WTC11 (cell line): ENCODE measurements around the gene SKIL. TPM values are rescaled to one million over a fixed set of nuclear protein-coding genes. Genes with fewer than 3 reads are reported as not detected.

Experiments
- ATAC-seq: fragments of 200-7000 bp; cut with Tn5 transposase; 2 replicates; pipeline ENCODE4 v1.10.0; 2021; ENCODE audit warnings: mild to moderate bottlenecking, moderate library complexity
- CTCF ChIA-PET: fragments of 300-600 bp; sonication (Branson Sonifier 250); formaldehyde crosslinking; loops from one replicate; lab custom pipeline; 2021; ENCODE audit warnings: antibody characterized with exemption; lab: Charles Lee
- POLR2A ChIA-PET: fragments of 350-600 bp; sonication (Branson Sonifier 250); formaldehyde crosslinking; loops from one replicate; lab custom pipeline; 2021; ENCODE audit warnings: antibody characterized with exemption; lab: Charles Lee
- DNase-seq: peaks from one replicate; pipeline ENCODE4 v3.0.0; 2021; ENCODE audit warnings: low spot score
- H3K27ac Mint-ChIP-seq: 2 replicates; pipeline ENCODE4 v1.8.0; 2021; ENCODE audit warnings: mixed read lengths
- H3K27me3 Mint-ChIP-seq: 2 replicates; pipeline ENCODE4 v1.8.0; 2021; ENCODE audit warnings: low read depth, mild to moderate bottlenecking, moderate library complexity, mixed read lengths
- H3K36me3 Mint-ChIP-seq: 2 replicates; pipeline ENCODE4 v1.8.0; 2021; ENCODE audit warnings: mixed read lengths
- H3K4me1 Mint-ChIP-seq: 2 replicates; pipeline ENCODE4 v1.8.0; 2022; ENCODE audit warnings: mixed read lengths
- H3K4me3 Mint-ChIP-seq: 2 replicates; pipeline ENCODE4 v1.8.0; 2021; ENCODE audit warnings: mild to moderate bottlenecking, moderate library complexity, mixed read lengths
- H3K9me3 Mint-ChIP-seq: 2 replicates; pipeline ENCODE4 v1.8.0; 2021; ENCODE audit warnings: mixed read lengths
- ESRRA ChIP-seq: sonication (generic); formaldehyde crosslinking; IDR thresholded peaks from 2 replicates; pipeline ENCODE4 v1.8.1; 2022; ENCODE audit warnings: mild to moderate bottlenecking, missing genetic modification reagents, borderline replicate concordance
- HMGA2 ChIP-seq: fragments of 250-450 bp; sonication (Bioruptor Pico); IDR thresholded peaks from 2 replicates; pipeline ENCODE4 v1.4.0; 2021; ENCODE audit warnings: mild to moderate bottlenecking, moderate library complexity
- TCF7 ChIP-seq: sonication (generic); formaldehyde crosslinking; IDR thresholded peaks from 2 replicates; pipeline ENCODE4 v1.8.0; 2022; ENCODE audit warnings: mild to moderate bottlenecking, low read depth, missing genetic modification reagents, moderate library complexity
- ZNF138 ChIP-seq: sonication (generic); formaldehyde crosslinking; conservative IDR thresholded peaks from 2 replicates; pipeline ENCODE4 v1.8.1; 2022; ENCODE audit warnings: mild to moderate bottlenecking, moderate library complexity, missing genetic modification reagents
- ZNF263 ChIP-seq: sonication (generic); formaldehyde crosslinking; IDR thresholded peaks from 2 replicates; pipeline ENCODE4 v1.8.1; 2022; ENCODE audit warnings: low read depth, mild to moderate bottlenecking, moderate library complexity, missing genetic modification reagents
- total RNA-seq: library from RNA; stranded (reverse); gene quantifications from 3 replicates; pipeline ENCODE4 v1.2.3, GENCODE V29; 2021
- TF ChIP-seq, protein P1 (sequence below): sonication (generic); formaldehyde crosslinking; IDR thresholded peaks from 2 replicates; pipeline ENCODE4 v1.8.0; 2022; ENCODE audit warnings: missing genetic modification reagents
- TF ChIP-seq, protein P2 (sequence below): fragments of 250-450 bp; sonication (Bioruptor Pico); IDR thresholded peaks from 2 replicates; pipeline ENCODE4 v2.1.2; 2022; ENCODE audit warnings: mild to moderate bottlenecking, moderate library complexity
- TF ChIP-seq, protein P3 (sequence below): sonication (generic); formaldehyde crosslinking; IDR thresholded peaks from 2 replicates; pipeline ENCODE4 v1.8.1; 2022; ENCODE audit warnings: mild to moderate bottlenecking, moderate library complexity, missing genetic modification reagents
- TF ChIP-seq, protein P4 (sequence below): sonication (generic); formaldehyde crosslinking; IDR thresholded peaks from 2 replicates; pipeline ENCODE4 v1.8.1; 2022; ENCODE audit warnings: low read depth, mild to moderate bottlenecking, moderate library complexity, missing genetic modification reagents, borderline replicate concordance
- TF ChIP-seq, protein P5 (sequence below): sonication (generic); formaldehyde crosslinking; IDR thresholded peaks from 2 replicates; pipeline ENCODE4 v1.8.0; 2022; ENCODE audit warnings: mild to moderate bottlenecking, missing genetic modification reagents
- TF ChIP-seq, protein P6 (sequence below): sonication (generic); formaldehyde crosslinking; IDR thresholded peaks from 2 replicates; pipeline ENCODE4 v1.8.1; 2023; ENCODE audit warnings: mild to moderate bottlenecking, missing genetic modification reagents, moderate library complexity
- TF ChIP-seq, protein P7 (sequence below): sonication (generic); formaldehyde crosslinking; conservative IDR thresholded peaks from 2 replicates; pipeline ENCODE4 v1.8.1; 2023; ENCODE audit warnings: mild to moderate bottlenecking, low read depth, missing genetic modification reagents, moderate library complexity
- TF ChIP-seq, protein P8 (sequence below): fragments of 200-600 bp; IDR thresholded peaks from 2 replicates; pipeline ENCODE4 v1.8.0; 2022; ENCODE audit warnings: antibody characterized with exemption
- TF ChIP-seq, protein P9 (sequence below): sonication (generic); formaldehyde crosslinking; IDR thresholded peaks from 2 replicates; pipeline ENCODE4 v1.8.1; 2023; ENCODE audit warnings: mild to moderate bottlenecking, missing genetic modification reagents

The SKIL gene
- total RNA-seq, 1 experiment from 2014 or later, result 181 TPM

DNA sequence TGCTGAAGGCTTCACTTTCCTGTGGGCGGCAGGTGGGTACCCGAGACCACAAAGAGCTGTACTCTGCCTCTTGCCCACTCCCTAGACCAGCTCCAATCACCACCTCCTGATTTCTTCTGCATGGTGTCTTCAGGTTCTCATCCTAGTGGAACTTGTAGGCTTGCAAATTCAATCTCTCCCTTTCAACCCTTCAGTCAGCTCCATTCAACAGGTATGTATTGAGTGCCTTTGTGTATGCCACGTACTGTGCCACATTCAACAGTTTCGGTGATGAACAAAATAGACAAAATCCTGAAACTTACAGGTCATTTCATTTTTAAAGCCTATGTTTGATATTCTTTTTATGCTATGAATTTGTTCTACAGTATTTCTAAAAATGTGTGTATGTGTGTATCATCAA, 55.8 kb downstream of the SKIL start:
- H3K36me3 Mint-ChIP-seq, result no peaks in the 10 kb centered on the region
- peaks cover 22% of the 10 kb centered on the region for H3K27me3 Mint-ChIP-seq
- no peak for DNase-seq
- H3K27ac Mint-ChIP-seq, result no peak overlapping the region
- CTCF ChIA-PET, result interaction anchor here (0.7 to 5.0 kb wide), 52 partner anchors 9 to 457 kb away, joined by 3 to 138 read pairs (median 5); partner anchors contain the start of genes RPL22L1 and SLC7A14
- H3K4me1 Mint-ChIP-seq, result peaks cover 14% of the 10 kb centered on the region
- POLR2A ChIA-PET, result no interaction called here
- H3K9me3 Mint-ChIP-seq, result no peaks in the 10 kb centered on the region
- ATAC-seq, result no peak
- H3K4me3 Mint-ChIP-seq, result no peak overlapping the region
- TF ChIP-seq, protein P1, sequence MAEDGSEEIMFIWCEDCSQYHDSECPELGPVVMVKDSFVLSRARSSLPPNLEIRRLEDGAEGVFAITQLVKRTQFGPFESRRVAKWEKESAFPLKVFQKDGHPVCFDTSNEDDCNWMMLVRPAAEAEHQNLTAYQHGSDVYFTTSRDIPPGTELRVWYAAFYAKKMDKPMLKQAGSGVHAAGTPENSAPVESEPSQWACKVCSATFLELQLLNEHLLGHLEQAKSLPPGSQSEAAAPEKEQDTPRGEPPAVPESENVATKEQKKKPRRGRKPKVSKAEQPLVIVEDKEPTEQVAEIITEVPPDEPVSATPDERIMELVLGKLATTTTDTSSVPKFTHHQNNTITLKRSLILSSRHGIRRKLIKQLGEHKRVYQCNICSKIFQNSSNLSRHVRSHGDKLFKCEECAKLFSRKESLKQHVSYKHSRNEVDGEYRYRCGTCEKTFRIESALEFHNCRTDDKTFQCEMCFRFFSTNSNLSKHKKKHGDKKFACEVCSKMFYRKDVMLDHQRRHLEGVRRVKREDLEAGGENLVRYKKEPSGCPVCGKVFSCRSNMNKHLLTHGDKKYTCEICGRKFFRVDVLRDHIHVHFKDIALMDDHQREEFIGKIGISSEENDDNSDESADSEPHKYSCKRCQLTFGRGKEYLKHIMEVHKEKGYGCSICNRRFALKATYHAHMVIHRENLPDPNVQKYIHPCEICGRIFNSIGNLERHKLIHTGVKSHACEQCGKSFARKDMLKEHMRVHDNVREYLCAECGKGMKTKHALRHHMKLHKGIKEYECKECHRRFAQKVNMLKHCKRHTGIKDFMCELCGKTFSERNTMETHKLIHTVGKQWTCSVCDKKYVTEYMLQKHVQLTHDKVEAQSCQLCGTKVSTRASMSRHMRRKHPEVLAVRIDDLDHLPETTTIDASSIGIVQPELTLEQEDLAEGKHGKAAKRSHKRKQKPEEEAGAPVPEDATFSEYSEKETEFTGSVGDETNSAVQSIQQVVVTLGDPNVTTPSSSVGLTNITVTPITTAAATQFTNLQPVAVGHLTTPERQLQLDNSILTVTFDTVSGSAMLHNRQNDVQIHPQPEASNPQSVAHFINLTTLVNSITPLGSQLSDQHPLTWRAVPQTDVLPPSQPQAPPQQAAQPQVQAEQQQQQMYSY, result no peak
- TF ChIP-seq, protein P2, sequence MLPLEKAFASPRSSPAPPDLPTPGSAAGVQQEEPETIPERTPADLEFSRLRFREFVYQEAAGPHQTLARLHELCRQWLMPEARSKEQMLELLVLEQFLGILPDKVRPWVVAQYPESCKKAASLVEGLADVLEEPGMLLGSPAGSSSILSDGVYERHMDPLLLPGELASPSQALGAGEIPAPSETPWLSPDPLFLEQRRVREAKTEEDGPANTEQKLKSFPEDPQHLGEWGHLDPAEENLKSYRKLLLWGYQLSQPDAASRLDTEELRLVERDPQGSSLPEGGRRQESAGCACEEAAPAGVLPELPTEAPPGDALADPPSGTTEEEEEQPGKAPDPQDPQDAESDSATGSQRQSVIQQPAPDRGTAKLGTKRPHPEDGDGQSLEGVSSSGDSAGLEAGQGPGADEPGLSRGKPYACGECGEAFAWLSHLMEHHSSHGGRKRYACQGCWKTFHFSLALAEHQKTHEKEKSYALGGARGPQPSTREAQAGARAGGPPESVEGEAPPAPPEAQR, result no peak
- TF ChIP-seq, protein P3, sequence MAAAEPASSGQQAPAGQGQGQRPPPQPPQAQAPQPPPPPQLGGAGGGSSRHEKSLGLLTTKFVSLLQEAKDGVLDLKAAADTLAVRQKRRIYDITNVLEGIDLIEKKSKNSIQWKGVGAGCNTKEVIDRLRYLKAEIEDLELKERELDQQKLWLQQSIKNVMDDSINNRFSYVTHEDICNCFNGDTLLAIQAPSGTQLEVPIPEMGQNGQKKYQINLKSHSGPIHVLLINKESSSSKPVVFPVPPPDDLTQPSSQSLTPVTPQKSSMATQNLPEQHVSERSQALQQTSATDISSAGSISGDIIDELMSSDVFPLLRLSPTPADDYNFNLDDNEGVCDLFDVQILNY (CRISPR knock-in tag), result no peak
- no peak for TF ChIP-seq ESRRA (CRISPR knock-in tag)
- TF ChIP-seq, protein P4, sequence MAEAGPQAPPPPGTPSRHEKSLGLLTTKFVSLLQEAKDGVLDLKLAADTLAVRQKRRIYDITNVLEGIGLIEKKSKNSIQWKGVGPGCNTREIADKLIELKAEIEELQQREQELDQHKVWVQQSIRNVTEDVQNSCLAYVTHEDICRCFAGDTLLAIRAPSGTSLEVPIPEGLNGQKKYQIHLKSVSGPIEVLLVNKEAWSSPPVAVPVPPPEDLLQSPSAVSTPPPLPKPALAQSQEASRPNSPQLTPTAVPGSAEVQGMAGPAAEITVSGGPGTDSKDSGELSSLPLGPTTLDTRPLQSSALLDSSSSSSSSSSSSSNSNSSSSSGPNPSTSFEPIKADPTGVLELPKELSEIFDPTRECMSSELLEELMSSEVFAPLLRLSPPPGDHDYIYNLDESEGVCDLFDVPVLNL (CRISPR knock-in tag), result no peak
- no peak for TF ChIP-seq TCF7 (CRISPR knock-in tag)
- no peak for TF ChIP-seq HMGA2 (CRISPR knock-in tag)
- no peak for TF ChIP-seq ZNF263 (CRISPR knock-in tag)
- TF ChIP-seq, protein P5, sequence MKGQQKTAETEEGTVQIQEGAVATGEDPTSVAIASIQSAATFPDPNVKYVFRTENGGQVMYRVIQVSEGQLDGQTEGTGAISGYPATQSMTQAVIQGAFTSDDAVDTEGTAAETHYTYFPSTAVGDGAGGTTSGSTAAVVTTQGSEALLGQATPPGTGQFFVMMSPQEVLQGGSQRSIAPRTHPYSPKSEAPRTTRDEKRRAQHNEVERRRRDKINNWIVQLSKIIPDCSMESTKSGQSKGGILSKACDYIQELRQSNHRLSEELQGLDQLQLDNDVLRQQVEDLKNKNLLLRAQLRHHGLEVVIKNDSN (CRISPR knock-in tag), result no peak
- TF ChIP-seq ZNF138 (CRISPR knock-in tag), result no peak
- TF ChIP-seq, protein P6, sequence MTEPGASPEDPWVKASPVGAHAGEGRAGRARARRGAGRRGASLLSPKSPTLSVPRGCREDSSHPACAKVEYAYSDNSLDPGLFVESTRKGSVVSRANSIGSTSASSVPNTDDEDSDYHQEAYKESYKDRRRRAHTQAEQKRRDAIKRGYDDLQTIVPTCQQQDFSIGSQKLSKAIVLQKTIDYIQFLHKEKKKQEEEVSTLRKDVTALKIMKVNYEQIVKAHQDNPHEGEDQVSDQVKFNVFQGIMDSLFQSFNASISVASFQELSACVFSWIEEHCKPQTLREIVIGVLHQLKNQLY (CRISPR knock-in tag), result no peak
- TF ChIP-seq, protein P7, sequence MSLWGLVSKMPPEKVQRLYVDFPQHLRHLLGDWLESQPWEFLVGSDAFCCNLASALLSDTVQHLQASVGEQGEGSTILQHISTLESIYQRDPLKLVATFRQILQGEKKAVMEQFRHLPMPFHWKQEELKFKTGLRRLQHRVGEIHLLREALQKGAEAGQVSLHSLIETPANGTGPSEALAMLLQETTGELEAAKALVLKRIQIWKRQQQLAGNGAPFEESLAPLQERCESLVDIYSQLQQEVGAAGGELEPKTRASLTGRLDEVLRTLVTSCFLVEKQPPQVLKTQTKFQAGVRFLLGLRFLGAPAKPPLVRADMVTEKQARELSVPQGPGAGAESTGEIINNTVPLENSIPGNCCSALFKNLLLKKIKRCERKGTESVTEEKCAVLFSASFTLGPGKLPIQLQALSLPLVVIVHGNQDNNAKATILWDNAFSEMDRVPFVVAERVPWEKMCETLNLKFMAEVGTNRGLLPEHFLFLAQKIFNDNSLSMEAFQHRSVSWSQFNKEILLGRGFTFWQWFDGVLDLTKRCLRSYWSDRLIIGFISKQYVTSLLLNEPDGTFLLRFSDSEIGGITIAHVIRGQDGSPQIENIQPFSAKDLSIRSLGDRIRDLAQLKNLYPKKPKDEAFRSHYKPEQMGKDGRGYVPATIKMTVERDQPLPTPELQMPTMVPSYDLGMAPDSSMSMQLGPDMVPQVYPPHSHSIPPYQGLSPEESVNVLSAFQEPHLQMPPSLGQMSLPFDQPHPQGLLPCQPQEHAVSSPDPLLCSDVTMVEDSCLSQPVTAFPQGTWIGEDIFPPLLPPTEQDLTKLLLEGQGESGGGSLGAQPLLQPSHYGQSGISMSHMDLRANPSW (CRISPR knock-in tag), result no peak

DNA sequence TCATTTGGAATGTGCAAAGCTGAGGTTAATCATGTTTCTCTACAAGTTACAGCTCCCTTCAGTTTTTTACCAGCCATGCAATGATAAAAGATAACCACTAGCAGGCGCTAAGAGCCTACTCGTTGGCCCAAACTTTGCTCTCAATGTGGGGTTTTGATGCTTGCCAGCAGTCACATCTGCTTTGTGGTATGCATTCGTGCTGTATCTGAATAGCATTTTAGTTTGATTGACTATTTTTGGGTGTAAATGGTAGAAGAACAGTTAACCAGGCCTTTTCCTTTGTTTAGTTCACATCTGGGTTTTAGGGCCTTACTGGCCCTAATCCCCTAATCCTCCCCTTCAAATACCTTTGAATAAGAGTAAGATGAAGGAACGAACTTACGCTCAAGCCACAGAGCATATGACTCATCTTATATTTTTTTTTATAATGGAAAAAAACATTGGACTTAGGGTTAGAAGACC, 56.7 kb downstream of the SKIL start:
- no peak overlapping the region for H3K27ac Mint-ChIP-seq
- ATAC-seq, result peak; percentile 42
- ChIA-PET CTCF (interaction anchor here (0.6 to 5.0 kb wide), 86 partner anchors 10 to 646 kb away, joined by 3 to 138 read pairs (median 4); partner anchors contain the start of genes ACTRT3, RPL22L1, SKIL and SLC7A14), POLR2A (no interaction called here)
- no peaks in the 10 kb centered on the region for H3K36me3 Mint-ChIP-seq
- no peaks in the 10 kb centered on the region for H3K9me3 Mint-ChIP-seq
- peaks cover 30% of the 10 kb centered on the region for H3K27me3 Mint-ChIP-seq
- no peak overlapping the region for H3K4me3 Mint-ChIP-seq
- peaks cover 15% of the 10 kb centered on the region for H3K4me1 Mint-ChIP-seq
- TF ChIP-seq, protein P8, sequence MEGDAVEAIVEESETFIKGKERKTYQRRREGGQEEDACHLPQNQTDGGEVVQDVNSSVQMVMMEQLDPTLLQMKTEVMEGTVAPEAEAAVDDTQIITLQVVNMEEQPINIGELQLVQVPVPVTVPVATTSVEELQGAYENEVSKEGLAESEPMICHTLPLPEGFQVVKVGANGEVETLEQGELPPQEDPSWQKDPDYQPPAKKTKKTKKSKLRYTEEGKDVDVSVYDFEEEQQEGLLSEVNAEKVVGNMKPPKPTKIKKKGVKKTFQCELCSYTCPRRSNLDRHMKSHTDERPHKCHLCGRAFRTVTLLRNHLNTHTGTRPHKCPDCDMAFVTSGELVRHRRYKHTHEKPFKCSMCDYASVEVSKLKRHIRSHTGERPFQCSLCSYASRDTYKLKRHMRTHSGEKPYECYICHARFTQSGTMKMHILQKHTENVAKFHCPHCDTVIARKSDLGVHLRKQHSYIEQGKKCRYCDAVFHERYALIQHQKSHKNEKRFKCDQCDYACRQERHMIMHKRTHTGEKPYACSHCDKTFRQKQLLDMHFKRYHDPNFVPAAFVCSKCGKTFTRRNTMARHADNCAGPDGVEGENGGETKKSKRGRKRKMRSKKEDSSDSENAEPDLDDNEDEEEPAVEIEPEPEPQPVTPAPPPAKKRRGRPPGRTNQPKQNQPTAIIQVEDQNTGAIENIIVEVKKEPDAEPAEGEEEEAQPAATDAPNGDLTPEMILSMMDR, result peak; percentile 87
- TF ChIP-seq, protein P9, sequence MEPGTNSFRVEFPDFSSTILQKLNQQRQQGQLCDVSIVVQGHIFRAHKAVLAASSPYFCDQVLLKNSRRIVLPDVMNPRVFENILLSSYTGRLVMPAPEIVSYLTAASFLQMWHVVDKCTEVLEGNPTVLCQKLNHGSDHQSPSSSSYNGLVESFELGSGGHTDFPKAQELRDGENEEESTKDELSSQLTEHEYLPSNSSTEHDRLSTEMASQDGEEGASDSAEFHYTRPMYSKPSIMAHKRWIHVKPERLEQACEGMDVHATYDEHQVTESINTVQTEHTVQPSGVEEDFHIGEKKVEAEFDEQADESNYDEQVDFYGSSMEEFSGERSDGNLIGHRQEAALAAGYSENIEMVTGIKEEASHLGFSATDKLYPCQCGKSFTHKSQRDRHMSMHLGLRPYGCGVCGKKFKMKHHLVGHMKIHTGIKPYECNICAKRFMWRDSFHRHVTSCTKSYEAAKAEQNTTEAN, result no peak
- TF ChIP-seq, all 79 proteins: peak for 1
- peak; percentile 41 for DNase-seq
